HL-60/S4 (cell line): ENCODE measurements around the gene TSPAN15.
"Not testable (repeated sequence)": the region's sequence is repeated elsewhere in the genome, so short reads cannot be mapped to it uniquely, and the experiment has no call there.

Experiments used
- in situ Hi-C: fragments of 300-500 bp; cut with MboI; formaldehyde crosslinking; loops from 2 replicates; pipeline ENCODE4 v1.14.3; 2022; ENCODE audit warnings: low sequenced_read_pairs

Gene TSPAN15

DNA sequence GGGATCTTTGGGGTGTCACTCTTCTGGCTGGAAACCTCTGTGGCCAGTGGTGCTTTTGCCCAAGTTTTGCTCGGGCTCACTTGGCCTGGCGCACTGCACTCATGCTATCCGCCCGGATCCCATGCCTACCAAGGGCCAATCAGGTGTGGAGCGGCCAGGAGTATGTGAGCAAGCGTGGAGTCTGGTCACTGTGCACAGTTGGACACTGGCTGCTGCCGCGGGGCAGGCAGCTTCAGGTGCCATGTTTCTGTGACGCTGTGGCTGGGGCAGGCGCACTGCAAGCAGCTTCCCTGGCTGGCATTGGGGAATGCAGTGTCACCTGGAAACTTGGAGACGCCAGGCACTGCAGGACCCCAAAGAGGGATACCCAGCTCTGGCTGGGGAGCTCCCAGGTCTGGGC, 76.7 kb downstream of the TSPAN15 start:
- in situ Hi-C loops, result no loop called here

DNA sequence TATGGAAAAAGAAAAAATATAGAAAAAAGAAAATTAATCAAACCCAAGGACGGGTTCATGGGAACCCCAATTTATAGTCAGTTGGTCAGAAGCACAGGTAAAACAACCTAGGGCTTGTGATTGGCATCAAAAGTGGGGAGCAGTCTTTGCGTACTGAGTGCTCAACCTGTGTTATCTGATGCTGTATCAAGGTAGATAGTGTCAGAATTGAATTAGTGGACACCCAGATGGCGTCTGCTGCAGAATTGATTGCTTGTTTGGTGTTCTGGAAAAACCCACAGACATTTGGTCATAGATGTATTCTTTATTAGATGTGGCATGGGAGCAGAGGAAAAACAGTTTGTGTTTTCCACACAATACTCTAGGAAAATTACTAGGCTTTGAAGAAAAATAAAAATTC, 82.4 kb downstream of the TSPAN15 start:
- in situ Hi-C loops, result no loop called here

DNA sequence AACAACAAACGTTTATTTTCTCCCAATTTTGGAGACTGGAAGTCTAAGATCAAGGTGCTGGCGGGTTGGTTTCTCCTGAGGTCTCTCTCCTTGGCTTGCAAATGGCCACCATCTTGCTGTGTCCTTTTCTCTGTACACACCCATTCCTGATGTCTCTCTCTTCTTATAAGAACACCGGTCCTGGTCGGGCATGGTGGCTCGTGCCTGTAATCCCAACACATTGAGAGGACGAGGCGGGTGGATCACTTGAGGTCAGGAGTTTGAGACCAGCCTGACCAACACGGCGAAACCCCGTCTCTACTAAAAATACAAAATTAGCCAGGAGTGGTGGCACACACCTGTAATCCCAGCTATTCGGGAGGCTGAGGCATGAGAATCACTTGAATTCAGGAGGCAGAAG, 85.3 kb downstream of the TSPAN15 start:
- in situ Hi-C loops, result not testable (repeated sequence)

DNA sequence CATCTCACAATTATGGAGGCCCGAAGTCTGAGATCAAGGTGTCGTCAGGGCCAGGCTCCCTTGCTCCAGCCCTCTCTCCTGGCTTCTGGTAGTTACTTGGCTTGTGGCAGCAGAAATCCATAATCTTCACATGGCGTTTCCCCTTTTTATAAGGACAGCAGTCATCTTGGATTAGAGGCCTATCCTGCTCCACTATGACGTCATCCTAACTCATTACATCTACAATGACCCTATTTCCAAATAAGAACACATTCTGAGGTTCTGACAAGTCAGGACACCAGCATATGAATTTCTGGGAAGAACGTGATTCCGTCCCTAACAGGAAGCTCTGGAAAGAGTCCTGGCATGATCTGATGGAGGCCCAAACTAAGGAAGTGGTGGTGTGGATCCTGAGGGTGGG, 86.2 kb downstream of the TSPAN15 start:
- in situ Hi-C loops, result no loop called here

DNA sequence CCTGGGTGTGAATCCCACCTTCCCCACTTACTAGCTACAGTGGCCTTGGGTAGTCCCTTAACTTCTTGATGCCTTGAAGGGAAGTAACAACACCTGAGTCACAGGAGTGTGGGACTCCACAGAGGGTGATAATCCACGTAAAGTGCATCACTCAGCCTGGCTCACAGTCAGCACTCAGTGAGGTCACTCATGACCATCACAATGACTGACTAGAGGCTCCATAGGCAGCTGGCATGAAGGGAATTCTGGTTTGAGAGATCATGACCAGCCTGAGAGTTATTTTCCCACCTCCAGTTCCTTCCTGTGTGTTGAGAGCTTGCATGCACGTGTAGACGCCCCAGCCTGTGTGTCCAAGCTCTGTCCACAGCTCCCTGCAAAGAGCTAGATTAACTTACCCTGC, 87.2 kb downstream of the TSPAN15 start:
- in situ Hi-C loops, result no loop called here

DNA sequence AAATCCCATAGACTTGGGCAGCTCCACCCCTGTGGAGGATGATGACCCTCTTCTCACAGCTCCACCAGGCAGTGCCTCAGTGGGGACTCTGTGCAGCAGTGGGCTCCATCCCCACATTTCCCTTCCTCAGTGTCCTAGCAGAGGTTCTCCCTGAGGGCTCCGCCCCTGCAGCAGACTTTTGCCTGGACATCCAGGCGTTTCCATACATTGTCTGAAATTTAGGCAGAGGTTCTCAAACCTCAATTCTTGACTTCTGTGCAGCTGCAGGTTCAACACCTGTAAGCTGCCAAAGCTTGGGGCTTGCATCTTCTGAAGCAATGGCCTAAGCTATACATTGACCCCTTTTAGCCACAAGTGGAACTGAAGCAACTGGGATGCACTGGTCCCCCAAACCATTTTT, 90.2 kb downstream of the TSPAN15 start:
- in situ Hi-C loops, result no loop called here

DNA sequence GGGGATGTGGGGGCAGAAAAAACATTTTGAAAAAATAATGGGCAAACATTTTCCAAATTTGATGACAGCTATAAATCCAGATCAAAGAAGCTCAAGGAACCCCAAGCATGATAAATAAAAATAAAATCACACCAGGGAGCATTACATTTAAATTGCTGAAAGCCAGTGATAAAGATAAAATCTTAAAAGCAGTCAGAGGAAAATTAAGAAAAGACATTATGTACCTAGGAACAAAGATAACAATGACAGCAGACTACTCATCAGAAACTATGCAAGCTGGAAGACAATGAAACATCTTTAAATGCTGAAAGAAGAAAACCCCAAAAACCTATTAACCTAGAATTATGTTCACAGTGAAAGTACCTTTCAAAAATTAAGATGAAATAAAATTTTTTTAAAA, 98.7 kb downstream of the TSPAN15 start:
- in situ Hi-C loops, result no loop called here

DNA sequence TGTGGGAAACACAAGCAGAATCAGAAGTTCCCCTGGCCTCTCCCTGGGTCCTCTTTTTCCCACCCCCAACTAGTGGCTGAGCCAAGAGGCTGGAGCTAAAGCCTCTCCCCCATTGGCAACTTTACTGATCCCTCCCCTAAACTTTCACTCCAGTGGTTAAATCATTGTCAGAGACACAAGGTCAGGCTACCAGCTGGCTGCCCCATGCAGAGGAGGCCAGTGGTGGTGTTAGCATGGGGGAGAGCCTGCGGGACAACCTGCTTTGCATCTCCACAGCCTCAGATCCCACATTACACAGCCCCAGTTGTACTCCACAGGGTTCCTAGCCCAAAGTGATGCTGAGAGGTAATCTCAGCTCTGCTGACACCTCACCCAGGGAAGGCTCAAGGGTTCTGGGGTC, 101.0 kb downstream of the TSPAN15 start:
- in situ Hi-C loops, result no loop called here

DNA sequence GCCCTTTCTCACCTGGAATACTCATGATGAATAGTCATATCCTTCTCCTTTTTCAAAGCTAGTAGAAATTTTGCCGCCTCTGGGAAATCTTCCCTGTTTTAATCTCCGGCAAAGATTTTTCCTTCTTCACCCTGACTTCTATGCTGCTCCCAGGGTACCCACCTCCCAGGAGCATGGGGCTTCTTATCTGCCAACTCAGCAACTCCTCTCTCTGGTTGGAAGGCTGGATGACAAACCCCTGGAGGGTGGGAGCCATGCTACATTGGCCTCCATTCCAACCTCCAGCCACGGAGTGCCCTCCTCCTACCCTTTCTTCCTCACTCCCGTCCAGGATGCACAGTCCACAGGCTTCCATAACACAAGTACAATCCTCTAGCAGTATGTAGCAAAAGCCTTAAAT, 102.1 kb downstream of the TSPAN15 start:
- in situ Hi-C loops, result no loop called here

DNA sequence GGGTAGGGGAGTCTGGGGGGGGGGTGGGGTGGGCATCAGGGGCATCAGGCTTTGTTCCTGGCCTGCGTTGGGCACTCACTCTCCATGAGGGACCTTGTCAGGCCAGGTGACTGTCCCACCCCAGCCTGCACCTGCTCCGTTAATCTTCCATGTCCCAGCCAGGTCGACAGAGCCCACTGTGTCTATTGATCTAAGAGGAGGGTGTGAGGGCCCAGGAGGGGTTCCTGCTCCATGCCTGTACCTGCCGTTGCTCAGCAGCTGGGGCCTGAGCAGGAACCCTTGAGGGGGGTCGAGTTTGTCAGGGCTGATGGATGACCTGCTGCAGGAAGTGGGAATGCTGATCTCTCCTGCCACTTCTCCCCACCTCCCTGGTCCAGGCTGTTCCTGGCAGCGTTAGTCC, 103.3 kb downstream of the TSPAN15 start:
- in situ Hi-C loops, result no loop called here
